Stomach (tissue), 9 donors: ENCODE data around the gene FBXL14. TPM values are rescaled to one million over a fixed set of nuclear protein-coding genes. Genes with fewer than 3 reads are reported as not detected.

ENCODE experiments used
- DNase-seq, 2 donors: peaks; one replicate each; pipeline versions ENCODE4 v3.0.0 to v3.0.0-alpha.2; 2013 to 2019
- H3K27ac ChIP-seq, 5 donors: fragments of 200-600 bp in 4 of 5; sonication (generic) in 4 of 5; one replicate each; pipeline ENCODE4 v1.5.1; 2013 to 2019; ENCODE audit warnings: mild to moderate bottlenecking in 1 of 5, moderate library complexity in 1 of 5
- H3K27me3 ChIP-seq, 3 donors: fragments of 200-600 bp; sonication (generic); one replicate each; pipeline ENCODE4 v1.5.1; 2017 to 2019; ENCODE audit warnings: mixed run types in 1 of 3
- H3K36me3 ChIP-seq, 4 donors: fragments of 200-600 bp; sonication (generic); 1 replicate in 3 of 4; 2 replicates in 1 of 4; pipeline ENCODE4 v1.5.1; 2016 to 2019
- H3K4me1 ChIP-seq, 4 donors: fragments of 200-600 bp; sonication (generic); one replicate each; pipeline ENCODE4 v1.5.1; 2016 to 2019
- H3K4me3 ChIP-seq, 4 donors: fragments of 200-600 bp; sonication (generic) in 3 of 4; one replicate each; pipeline ENCODE4 v1.5.1; 2016 to 2019; ENCODE audit warnings: mild to moderate bottlenecking in 1 of 4
- H3K9me3 ChIP-seq, 4 donors: fragments of 200-600 bp; sonication (generic); one replicate each; pipeline ENCODE4 v1.5.1; 2016 to 2019
- CTCF ChIP-seq, 7 experiments: fragments of 450-650 bp in 4 of 7; fragments of 200-600 bp in 3 of 7; sonication (generic) in 3 of 7; IDR thresholded peaks; one replicate each; pipeline ENCODE4 v1.5.1; 2016 to 2019; ENCODE audit warnings: antibody characterized with exemption in 7 of 7, control low read depth in 2 of 7, mild to moderate bottlenecking in 1 of 7
- EP300 ChIP-seq: sonication (generic); formaldehyde crosslinking; IDR thresholded peaks from one replicate; pipeline ENCODE4 v1.6.1; 2017; ENCODE audit warnings: antibody characterized with exemption
- POLR2A ChIP-seq, 4 donors: fragments of 450-650 bp; IDR thresholded peaks; one replicate each; pipeline ENCODE4 v1.6.1; 2016; ENCODE audit warnings: antibody characterized with exemption in 4 of 4, control low read depth in 2 of 4, mild to moderate bottlenecking in 1 of 4, moderate library complexity in 1 of 4
- POLR2AphosphoS5 ChIP-seq, 3 donors: sonication (generic); formaldehyde crosslinking; IDR thresholded peaks; one replicate each; pipeline ENCODE4 v1.6.1; 2016; ENCODE audit warnings: antibody characterized with exemption in 3 of 3
- WGBS, 5 donors: extraction: QIAGEN DNeasy Blood & Tissue Kit in 3 of 5; methylation state at CpG; one replicate each; pipeline versions ENCODE4 v1.1.5 to v1.1.7; 2013 to 2018; 5-methylcytosine and 5-hydroxymethylcytosine counted together
- intact Hi-C: fragments of 100-400 bp; cut with DNase I; formaldehyde crosslinking; loops from one replicate; pipeline ENCODE4 v1.15.1; 2023; ENCODE audit warnings: low total_unique reads
- polyA plus RNA-seq, 3 donors: library from polyadenylated mRNA; stranded (reverse); fragments of 200-250 nt; gene quantifications; one replicate each; pipeline ENCODE4 v1.2.3, GENCODE V29; 2013
- total RNA-seq, 5 donors: library from RNA; depleted of rRNA; stranded (reverse); fragments of >200 nt; gene quantifications; one replicate each; pipeline versions ENCODE4 v1.1.0 to v1.2.3, GENCODE V29; 2014 to 2016
- donor health status: healthy with polysubstance abuse.
- donor health status: Bipolar disorder and iron deficiency.
- donor health status: healthy.

The FBXL14 gene
- total and polyA plus RNA-seq, 8 donors: 2.6 to 36.2 (median 7.9) TPM; not detected in 1

- peaks cover 0 to 7% (median 0%) of the 10 kb centered on the region in 3 donors for H3K27me3 ChIP-seq
- TF ChIP-seq CTCF (IDR thresholded peaks at IDR 0.05) (no peak), EP300 (no peak), POLR2A (IDR thresholded peaks at IDR 0.05) (no peak), POLR2AphosphoS5 (IDR thresholded peaks at IDR 0.05) (no peak)
- WGBS, 5 donors: 88 to 94% (median 90%) methylated on average over 6 of the region's 6 CpGs
- H3K4me3 ChIP-seq: no peak overlapping the region
- H3K9me3 ChIP-seq: no peaks in the 10 kb centered on the region
- intact Hi-C loops: no loop called here
- no peak overlapping the region for H3K27ac ChIP-seq
- DNase-seq: no peak
- H3K4me1 ChIP-seq: peaks cover 0 to 4% (median 0%) of the 10 kb centered on the region in 4 donors
- no peaks in the 10 kb centered on the region for H3K36me3 ChIP-seq
Measured at GRCh38 chr12:1551496-1551895, 42.9 kb downstream of the FBXL14 start.

GRCh38 chr12:1546931-1547640 is 47.3 kb downstream of the FBXL14 start:
- intact Hi-C loops: no loop called here
- Histone ChIP-seq H3K27me3 (peaks cover 0 to 7% (median 0%) of the 10 kb centered on the region in 3 donors), H3K27ac (no peak overlapping the region), H3K4me3 (no peak overlapping the region), H3K36me3 (no peaks in the 10 kb centered on the region), H3K9me3 (no peaks in the 10 kb centered on the region), H3K4me1 (peaks cover 0 to 4% (median 0%) of the 10 kb centered on the region in 4 donors)
- 78 to 82% (median 81%) methylated on average over 18 to 19 of the region's 19 CpGs for WGBS, 5 donors
- TF ChIP-seq POLR2A (IDR thresholded peaks at IDR 0.05): no peak
- TF ChIP-seq EP300: no peak
- TF ChIP-seq POLR2AphosphoS5 (IDR thresholded peaks at IDR 0.05): no peak
- no peak for TF ChIP-seq CTCF (IDR thresholded peaks at IDR 0.05)
- DNase-seq: no peak

GRCh38 chr12:1544996-1545700 is 49.2 kb downstream of the FBXL14 start:
- no peaks in the 10 kb centered on the region for H3K9me3 ChIP-seq
- no peak overlapping the region for H3K4me3 ChIP-seq
- H3K36me3 ChIP-seq: no peaks in the 10 kb centered on the region
- no peak overlapping the region for H3K27ac ChIP-seq
- TF ChIP-seq POLR2AphosphoS5 (IDR thresholded peaks at IDR 0.05) (no peak), POLR2A (IDR thresholded peaks at IDR 0.05) (no peak), CTCF (IDR thresholded peaks at IDR 0.05) (no peak), EP300 (no peak)
- no peak for DNase-seq
- peaks cover 0 to 13% (median 2%) of the 10 kb centered on the region in 4 donors for H3K4me1 ChIP-seq
- intact Hi-C loops: no loop called here
- 46 to 55% (median 52%) methylated on average over 7 of the region's 7 CpGs for WGBS, 5 donors
- peaks cover 0 to 7% (median 0%) of the 10 kb centered on the region in 3 donors for H3K27me3 ChIP-seq

GRCh38 chr12:1542599-1542998 is 51.8 kb downstream of the FBXL14 start:
- no peak for TF ChIP-seq POLR2AphosphoS5 (IDR thresholded peaks at IDR 0.05)
- no peak for TF ChIP-seq EP300
- no peak for TF ChIP-seq CTCF (IDR thresholded peaks at IDR 0.05)
- no peak for TF ChIP-seq POLR2A (IDR thresholded peaks at IDR 0.05)
- Histone ChIP-seq H3K4me3 (no peak overlapping the region), H3K9me3 (no peaks in the 10 kb centered on the region), H3K36me3 (no peaks in the 10 kb centered on the region), H3K4me1 (peaks cover 0 to 13% (median 2%) of the 10 kb centered on the region in 4 donors), H3K27me3 (peaks cover 0 to 26% (median 0%) of the 10 kb centered on the region in 3 donors), H3K27ac (no peak overlapping the region)
- no peak for DNase-seq
- 90 to 94% (median 93%) methylated on average over 7 of the region's 7 CpGs for WGBS, 5 donors
- intact Hi-C loops: no loop called here
